Measurements from ENCODE around the gene HDDC3. TPM values are rescaled to one million over a fixed set of nuclear protein-coding genes. Genes with fewer than 3 reads are reported as not detected.

The HDDC3 gene
- total and polyA plus RNA-seq, 3 experiments from 2014 or later = 34.7 to 43.5 (median 39.5) TPM

DNA sequence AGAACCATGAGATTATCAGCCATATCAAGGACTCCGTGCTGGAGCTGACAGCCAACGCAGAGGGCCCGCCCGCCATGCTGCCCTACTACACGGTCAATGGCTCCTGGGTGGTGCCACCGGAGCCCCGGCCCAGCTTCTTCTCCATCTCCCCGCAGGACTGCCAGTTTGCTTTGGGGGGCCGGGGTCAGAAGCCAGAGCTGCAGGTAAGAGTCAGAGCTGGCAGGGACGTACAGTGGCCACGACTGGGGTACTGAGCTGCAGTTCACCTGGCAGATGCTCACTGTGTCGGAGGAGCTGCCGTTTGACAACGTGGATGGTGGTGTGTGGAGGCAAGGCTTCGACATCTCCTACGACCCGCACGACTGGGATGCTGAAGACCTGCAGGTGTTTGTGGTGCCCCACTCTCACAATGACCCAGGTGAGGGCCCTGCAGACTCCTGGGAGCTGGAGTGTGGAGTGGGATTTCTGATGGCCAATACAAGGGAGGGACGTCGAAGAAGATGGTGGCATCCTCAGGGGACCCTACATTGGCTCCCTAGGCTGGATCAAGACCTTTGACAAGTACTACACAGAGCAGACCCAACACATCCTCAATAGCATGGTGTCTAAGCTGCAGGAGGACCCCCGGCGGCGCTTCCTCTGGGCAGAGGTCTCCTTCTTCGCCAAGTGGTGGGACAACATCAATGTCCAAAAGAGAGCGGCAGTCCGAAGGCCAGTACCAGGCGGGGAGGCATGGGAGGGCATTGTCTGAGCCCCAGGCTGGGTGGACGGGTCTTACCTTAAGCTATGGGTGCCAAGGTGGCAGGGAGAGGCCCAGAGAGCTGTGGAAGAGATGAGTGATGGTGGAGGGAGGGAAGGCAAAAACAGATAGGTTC lies 26.8 kb downstream of the HDDC3 start:
- H3K4me3 ChIP-seq (ENCODE audit: low read length) = no peak overlapping the region
- H3K27ac ChIP-seq (ENCODE audit: low read depth, low read length) = no peak overlapping the region
- no peaks in the 10 kb centered on the region for H3K27me3 ChIP-seq (ENCODE audit: insufficient read depth, low read length, poor library complexity, severe bottlenecking)
- no peaks in the 10 kb centered on the region for H3K9me3 Mint-ChIP-seq
- DNase-seq = no peak
- peaks cover 20% of the 10 kb centered on the region for H3K4me1 ChIP-seq (ENCODE audit: insufficient read depth, low read length)
- H3K36me3 Mint-ChIP-seq = peaks cover 7 to 64% (median 12%) of the 10 kb centered on the region in 3 donors
- no peaks in the 10 kb centered on the region for H3K27me3 Mint-ChIP-seq
- peaks cover 44% of the 10 kb centered on the region for H3K36me3 ChIP-seq (ENCODE audit: insufficient read depth, low read length)
- H3K27ac Mint-ChIP-seq = peak overlapping the region in 5 of 8 donors; percentile 32 to 84 (median 66)
- POLR2A ChIA-PET = interaction anchor here (0.6 kb wide), 1 partner anchor 17 kb away, joined by 3 read pairs; no protein-coding TSS in a partner anchor
- peaks cover 21 to 37% (median 21%) of the 10 kb centered on the region in 3 donors for H3K4me1 Mint-ChIP-seq
- no peaks in the 10 kb centered on the region for H3K9me3 ChIP-seq (ENCODE audit: low read length)
- CTCF ChIA-PET = interaction anchor here (1.1 to 14.4 kb wide), 6 partner anchors 8 to 612 kb away, joined by 3 to 251 read pairs (median 4); partner anchors contain the start of genes HDDC3 and UNC45A
- peak overlapping the region in 3 of 7 donors; percentile 30 to 44 (median 32) for H3K4me3 Mint-ChIP-seq

DNA sequence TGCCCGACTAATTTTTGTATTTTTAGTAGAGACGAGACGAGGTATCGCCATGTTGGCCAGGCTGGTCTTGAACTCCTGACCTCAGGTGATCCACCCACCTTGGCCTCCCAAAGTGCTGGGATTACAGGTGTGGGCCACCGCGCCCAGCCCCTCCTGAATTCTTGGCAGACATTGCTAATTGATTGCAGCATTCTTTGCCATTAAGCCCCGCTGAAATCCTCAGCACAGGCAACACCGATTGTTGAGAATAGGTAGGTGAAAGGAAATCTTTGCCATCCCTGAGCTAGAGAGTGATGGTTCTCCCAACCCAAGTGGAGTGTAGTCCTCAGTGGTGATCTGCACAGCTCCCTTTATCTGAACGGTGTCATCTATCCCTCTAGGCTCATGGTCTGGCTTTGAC lies 27.6 kb downstream of the HDDC3 start:
- Mint-ChIP-seq H3K36me3 (peaks cover 7 to 56% (median 12%) of the 10 kb centered on the region in 3 donors), H3K27ac (peak overlapping the region in 3 of 8 donors; percentile 36 to 54 (median 52)), H3K27me3 (no peaks in the 10 kb centered on the region), H3K4me1 (peaks cover 21 to 37% (median 21%) of the 10 kb centered on the region in 3 donors), H3K9me3 (no peaks in the 10 kb centered on the region), H3K4me3 (peak overlapping the region in 4 of 7 donors; percentile 32 to 86 (median 48))
- no peak for DNase-seq
- Histone ChIP-seq H3K4me1 (ENCODE audit: insufficient read depth, low read length) (peaks cover 20% of the 10 kb centered on the region), H3K27me3 (ENCODE audit: insufficient read depth, low read length, poor library complexity, severe bottlenecking) (no peaks in the 10 kb centered on the region), H3K4me3 (ENCODE audit: low read length) (no peak overlapping the region), H3K9me3 (ENCODE audit: low read length) (no peaks in the 10 kb centered on the region), H3K36me3 (ENCODE audit: insufficient read depth, low read length) (peaks cover 36% of the 10 kb centered on the region), H3K27ac (ENCODE audit: low read depth, low read length) (no peak overlapping the region)
- POLR2A ChIA-PET = interaction anchor here (4.8 kb wide), 1 partner anchor 26 kb away, joined by 63 read pairs; the partner anchor contains the start of gene HDDC3
- CTCF ChIA-PET = interaction anchor here (1.1 to 14.4 kb wide), 4 partner anchors 9 to 257 kb away, joined by 3 to 251 read pairs (median 6); partner anchors contain the start of genes HDDC3 and UNC45A

DNA sequence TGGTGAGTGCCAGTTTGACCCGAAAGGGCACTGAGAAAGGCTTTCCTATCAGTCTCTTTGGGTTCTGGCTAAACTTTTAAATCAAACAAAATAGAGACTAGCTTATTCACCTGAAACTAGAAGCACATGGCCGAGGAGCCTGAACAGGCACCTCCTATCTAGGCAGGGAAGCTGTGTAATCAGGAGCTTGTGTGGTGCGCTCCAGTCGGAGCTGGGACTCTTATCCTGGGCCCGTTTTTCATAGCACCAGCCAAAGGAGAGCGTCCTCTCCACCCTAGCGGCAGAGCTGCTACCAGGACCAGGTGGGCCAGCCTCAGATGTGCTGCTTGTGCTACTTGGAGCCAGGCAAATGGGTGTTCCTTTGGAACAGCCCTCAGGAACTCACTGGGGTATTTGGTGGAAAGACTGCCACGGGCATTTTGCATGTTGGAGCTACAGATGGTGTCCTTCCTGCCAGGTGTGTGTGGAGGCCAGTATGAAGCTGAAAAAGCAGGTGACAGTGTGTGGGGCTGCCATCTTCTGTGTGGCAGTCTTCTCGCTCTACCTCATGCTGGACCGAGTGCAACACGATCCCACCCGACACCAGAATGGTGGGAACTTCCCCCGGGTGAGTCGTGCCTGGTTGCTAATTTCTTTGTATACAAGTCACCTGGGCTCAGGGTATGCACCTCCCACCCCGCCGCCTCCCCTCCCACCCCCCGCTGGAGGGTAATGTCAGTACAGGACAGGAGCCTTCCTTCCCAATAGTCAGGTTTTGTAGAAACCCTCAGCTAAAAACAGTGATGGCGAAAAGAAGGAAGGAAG lies 28.4 kb downstream of the HDDC3 start:
- ChIA-PET POLR2A (interaction anchor here (0.5 to 4.8 kb wide), 8 partner anchors 22 to 670 kb away, joined by 3 to 63 read pairs (median 4); partner anchors contain the start of genes CIB1, GDPGP1, HDDC3 and RCCD1), CTCF (interaction anchor here (0.6 to 14.4 kb wide), 9 partner anchors 10 to 670 kb away, joined by 3 to 251 read pairs (median 4); partner anchors contain the start of genes CIB1, GDPGP1, HDDC3 and UNC45A)
- Histone ChIP-seq H3K27me3 (ENCODE audit: insufficient read depth, low read length, poor library complexity, severe bottlenecking) (no peaks in the 10 kb centered on the region), H3K9me3 (ENCODE audit: low read length) (no peaks in the 10 kb centered on the region), H3K27ac (ENCODE audit: low read depth, low read length) (peak overlapping the region; percentile 79), H3K36me3 (ENCODE audit: insufficient read depth, low read length) (peaks cover 31% of the 10 kb centered on the region), H3K4me3 (ENCODE audit: low read length) (peak overlapping the region; percentile 72), H3K4me1 (ENCODE audit: insufficient read depth, low read length) (peaks cover 20% of the 10 kb centered on the region)
- peak overlapping the region; percentile 46 to 96 (median 84) for H3K27ac Mint-ChIP-seq
- no peaks in the 10 kb centered on the region for H3K9me3 Mint-ChIP-seq
- no peak for DNase-seq
- peaks cover 21 to 37% (median 21%) of the 10 kb centered on the region in 3 donors for H3K4me1 Mint-ChIP-seq
- peaks cover 7 to 48% (median 12%) of the 10 kb centered on the region in 3 donors for H3K36me3 Mint-ChIP-seq
- peak overlapping the region; percentile 81 to 94 (median 82) for H3K4me3 Mint-ChIP-seq
- no peaks in the 10 kb centered on the region for H3K27me3 Mint-ChIP-seq

DNA sequence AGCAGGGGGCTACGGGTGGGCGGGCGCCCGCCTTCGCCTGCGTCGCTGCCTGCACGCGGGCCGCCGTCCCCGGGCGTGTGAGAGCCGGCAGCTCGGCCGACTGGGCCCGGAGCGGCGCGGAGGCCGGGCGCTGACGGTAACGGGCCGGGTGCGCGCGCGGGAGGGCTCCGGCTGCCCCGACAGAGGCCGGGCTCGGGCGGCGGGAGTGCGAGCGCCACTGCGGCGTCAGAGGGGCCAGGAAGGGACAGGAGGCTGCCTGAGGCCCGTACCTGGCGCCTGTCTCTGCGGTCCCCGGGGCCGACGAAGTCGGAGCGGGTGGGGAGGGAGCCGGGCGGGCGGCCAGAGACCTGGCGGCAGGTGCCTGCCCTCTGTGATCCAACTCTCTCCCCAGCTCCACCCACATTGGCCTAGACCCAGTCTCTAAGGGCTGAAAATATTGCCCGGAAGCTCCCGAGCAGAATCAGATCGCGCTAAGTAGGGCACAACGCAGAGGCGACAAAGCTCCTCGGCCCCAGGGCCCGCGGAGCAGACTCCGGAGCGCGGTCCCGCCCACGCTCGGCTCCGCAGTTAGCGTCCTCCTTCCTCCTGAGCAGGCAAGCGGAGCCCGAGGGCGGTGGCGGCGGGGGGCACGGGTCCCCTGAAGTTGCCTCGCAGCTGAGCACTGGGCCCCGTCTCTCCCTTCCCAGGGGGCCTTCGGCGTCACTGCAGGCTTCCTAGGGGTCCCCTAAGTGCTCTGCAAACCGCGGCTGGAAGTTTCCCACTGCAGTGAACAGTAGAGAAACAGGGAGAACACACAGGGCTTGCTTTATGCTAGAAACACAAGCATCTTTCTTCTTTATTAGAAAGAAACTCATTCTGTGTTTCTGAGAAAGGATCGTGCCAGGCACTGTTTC lies 29.3 kb downstream of the HDDC3 start, which contains the start of gene MAN2A2:
Gene MAN2A2, plus strand, starts transcription at position 463 of the 893 bp plus-strand sequence. CDS start 906 bp downstream, outside the sequence.
- Histone ChIP-seq H3K4me1 (ENCODE audit: insufficient read depth, low read length) (peaks cover 20% of the 10 kb centered on the region), H3K36me3 (ENCODE audit: insufficient read depth, low read length) (peaks cover 30% of the 10 kb centered on the region), H3K27me3 (ENCODE audit: insufficient read depth, low read length, poor library complexity, severe bottlenecking) (no peaks in the 10 kb centered on the region), H3K4me3 (ENCODE audit: low read length) (peak within 1 kb of the TSS; percentile 87), H3K9me3 (ENCODE audit: low read length) (no peaks in the 10 kb centered on the region), H3K27ac (ENCODE audit: low read depth, low read length) (peak within 1 kb of the TSS; percentile 84)
- CTCF ChIA-PET = interaction anchor here (0.6 to 14.4 kb wide), 12 partner anchors 10 to 669 kb away, joined by 3 to 251 read pairs (median 4); partner anchors contain the start of genes CIB1, GDPGP1, HDDC3 and UNC45A
- H3K27ac Mint-ChIP-seq = peak within 1 kb of the TSS; percentile 87 to 96 (median 92)
- H3K4me3 Mint-ChIP-seq = peak within 1 kb of the TSS; percentile 86 to 94 (median 91)
- H3K4me1 Mint-ChIP-seq = peaks cover 21 to 37% (median 21%) of the 10 kb centered on the region in 3 donors
- DNase-seq = peak; percentile 51 to 78 (median 71)
- no peaks in the 10 kb centered on the region for H3K27me3 Mint-ChIP-seq
- peaks cover 7 to 43% (median 10%) of the 10 kb centered on the region in 3 donors for H3K36me3 Mint-ChIP-seq
- POLR2A ChIA-PET = interaction anchor here (0.5 to 4.8 kb wide), 10 partner anchors 14 to 1009 kb away, joined by 3 to 63 read pairs (median 4); partner anchors contain the start of genes AP3S2, CIB1, GDPGP1 and HDDC3
- no peaks in the 10 kb centered on the region for H3K9me3 Mint-ChIP-seq

DNA sequence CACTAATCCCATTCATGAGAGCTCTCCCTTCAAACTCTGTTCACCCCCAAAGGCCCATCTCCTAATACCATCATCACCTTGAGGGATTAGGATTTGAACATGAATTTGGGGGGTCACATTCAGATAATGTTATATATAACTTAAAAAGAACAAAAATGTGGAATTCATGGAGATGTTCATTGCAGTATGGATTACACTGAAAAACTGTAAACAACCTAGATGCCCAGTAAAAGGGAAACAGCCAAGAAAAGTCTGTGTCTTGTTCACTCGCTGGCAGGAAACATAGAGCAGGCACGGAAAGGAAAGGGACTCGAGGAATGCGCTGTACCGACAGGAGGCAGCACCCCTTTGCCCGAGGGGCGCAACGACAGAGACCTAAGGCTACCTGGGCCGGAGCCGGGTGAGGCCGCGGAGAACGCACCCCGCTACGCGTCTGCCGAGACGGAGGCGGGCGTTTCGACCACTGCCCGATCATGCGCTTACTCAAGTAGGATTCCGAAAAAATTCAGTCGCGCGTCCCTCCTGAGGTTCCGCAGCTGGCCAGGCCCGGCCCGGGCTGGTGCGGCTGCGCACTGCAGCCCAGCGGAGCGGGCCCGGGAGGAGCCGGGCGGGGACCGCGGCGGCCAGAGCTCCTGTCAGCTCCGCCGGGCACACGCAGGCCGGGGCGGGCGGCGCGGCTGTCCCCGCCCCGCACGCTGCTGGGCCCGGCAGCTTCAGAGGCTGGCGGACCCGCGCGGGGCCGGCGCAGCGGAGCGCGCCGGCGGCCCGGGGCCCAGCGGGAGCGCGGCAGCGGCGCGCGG lies 30.1 kb downstream of the HDDC3 start:
- peak; percentile 59 to 81 (median 74) for DNase-seq

More for the DNA sequence above, 30.1 kb downstream of the HDDC3 start:
- Mint-ChIP-seq H3K4me3 (peak overlapping the region; percentile 86 to 93 (median 91)), H3K36me3 (peaks cover 4 to 34% (median 7%) of the 10 kb centered on the region in 3 donors), H3K4me1 (peaks cover 21 to 37% (median 21%) of the 10 kb centered on the region in 3 donors), H3K27me3 (no peaks in the 10 kb centered on the region), H3K27ac (peak overlapping the region; percentile 87 to 96 (median 92)), H3K9me3 (no peaks in the 10 kb centered on the region)
- Histone ChIP-seq H3K36me3 (ENCODE audit: insufficient read depth, low read length) (peaks cover 21% of the 10 kb centered on the region), H3K4me1 (ENCODE audit: insufficient read depth, low read length) (peaks cover 20% of the 10 kb centered on the region), H3K9me3 (ENCODE audit: low read length) (no peaks in the 10 kb centered on the region), H3K27ac (ENCODE audit: low read depth, low read length) (peak overlapping the region; percentile 84), H3K4me3 (ENCODE audit: low read length) (peak overlapping the region; percentile 87), H3K27me3 (ENCODE audit: insufficient read depth, low read length, poor library complexity, severe bottlenecking) (no peaks in the 10 kb centered on the region)
- ChIA-PET POLR2A (interaction anchor here (1.1 to 4.8 kb wide), 7 partner anchors 13 to 1008 kb away, joined by 3 to 63 read pairs (median 6); partner anchors contain the start of genes AP3S2, HDDC3, RCCD1 and UNC45A), CTCF (interaction anchor here (0.7 to 14.4 kb wide), 11 partner anchors 9 to 254 kb away, joined by 3 to 251 read pairs (median 4); partner anchors contain the start of genes HDDC3 and UNC45A)
